ENCODE results near the gene KTI12.

- TF ChIP-seq, protein P1, sequence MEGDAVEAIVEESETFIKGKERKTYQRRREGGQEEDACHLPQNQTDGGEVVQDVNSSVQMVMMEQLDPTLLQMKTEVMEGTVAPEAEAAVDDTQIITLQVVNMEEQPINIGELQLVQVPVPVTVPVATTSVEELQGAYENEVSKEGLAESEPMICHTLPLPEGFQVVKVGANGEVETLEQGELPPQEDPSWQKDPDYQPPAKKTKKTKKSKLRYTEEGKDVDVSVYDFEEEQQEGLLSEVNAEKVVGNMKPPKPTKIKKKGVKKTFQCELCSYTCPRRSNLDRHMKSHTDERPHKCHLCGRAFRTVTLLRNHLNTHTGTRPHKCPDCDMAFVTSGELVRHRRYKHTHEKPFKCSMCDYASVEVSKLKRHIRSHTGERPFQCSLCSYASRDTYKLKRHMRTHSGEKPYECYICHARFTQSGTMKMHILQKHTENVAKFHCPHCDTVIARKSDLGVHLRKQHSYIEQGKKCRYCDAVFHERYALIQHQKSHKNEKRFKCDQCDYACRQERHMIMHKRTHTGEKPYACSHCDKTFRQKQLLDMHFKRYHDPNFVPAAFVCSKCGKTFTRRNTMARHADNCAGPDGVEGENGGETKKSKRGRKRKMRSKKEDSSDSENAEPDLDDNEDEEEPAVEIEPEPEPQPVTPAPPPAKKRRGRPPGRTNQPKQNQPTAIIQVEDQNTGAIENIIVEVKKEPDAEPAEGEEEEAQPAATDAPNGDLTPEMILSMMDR (conservative IDR thresholded peaks at IDR 0.05 in 1 of 2, IDR thresholded peaks at IDR 0.05 in 1 of 2; ENCODE audit: extremely low read depth in 1 of 2, insufficient read depth in 1 of 2, low read depth in 1 of 2, low read length in 2 of 2): no peak
- TF ChIP-seq EZH2 (IDR thresholded peaks at IDR 0.05; ENCODE audit: borderline replicate concordance, low read length): no peak
Observed at GRCh38 chr1:52045236-52045635, 11.6 kb upstream of the KTI12 start.

Measured in mammary epithelial cell (primary cell).